ENCODE results near the gene PLCG2. TPM values are rescaled to one million over a fixed set of nuclear protein-coding genes. Genes with fewer than 3 reads are reported as not detected.

The PLCG2 gene
- total and polyA plus RNA-seq, 2 experiments from 2014 or later: 2.5 to 5.0 TPM

- H3K9me2 ChIP-seq (replicated peaks; ENCODE audit: insufficient read depth): no peaks in the 10 kb centered on the region
- no peaks in the 10 kb centered on the region for H3K9me3 ChIP-seq (ENCODE audit: low read depth)
- H3K27me3 ChIP-seq: no peaks in the 10 kb centered on the region
- H3K36me3 ChIP-seq (replicated peaks; ENCODE audit: insufficient read depth, low read depth): no peaks in the 10 kb centered on the region
- TF ChIP-seq, protein P1, sequence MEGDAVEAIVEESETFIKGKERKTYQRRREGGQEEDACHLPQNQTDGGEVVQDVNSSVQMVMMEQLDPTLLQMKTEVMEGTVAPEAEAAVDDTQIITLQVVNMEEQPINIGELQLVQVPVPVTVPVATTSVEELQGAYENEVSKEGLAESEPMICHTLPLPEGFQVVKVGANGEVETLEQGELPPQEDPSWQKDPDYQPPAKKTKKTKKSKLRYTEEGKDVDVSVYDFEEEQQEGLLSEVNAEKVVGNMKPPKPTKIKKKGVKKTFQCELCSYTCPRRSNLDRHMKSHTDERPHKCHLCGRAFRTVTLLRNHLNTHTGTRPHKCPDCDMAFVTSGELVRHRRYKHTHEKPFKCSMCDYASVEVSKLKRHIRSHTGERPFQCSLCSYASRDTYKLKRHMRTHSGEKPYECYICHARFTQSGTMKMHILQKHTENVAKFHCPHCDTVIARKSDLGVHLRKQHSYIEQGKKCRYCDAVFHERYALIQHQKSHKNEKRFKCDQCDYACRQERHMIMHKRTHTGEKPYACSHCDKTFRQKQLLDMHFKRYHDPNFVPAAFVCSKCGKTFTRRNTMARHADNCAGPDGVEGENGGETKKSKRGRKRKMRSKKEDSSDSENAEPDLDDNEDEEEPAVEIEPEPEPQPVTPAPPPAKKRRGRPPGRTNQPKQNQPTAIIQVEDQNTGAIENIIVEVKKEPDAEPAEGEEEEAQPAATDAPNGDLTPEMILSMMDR (IDR thresholded peaks at IDR 0.05; ENCODE audit: poor library complexity): peak; percentile 43
- no peak for TF ChIP-seq EZH2 (IDR thresholded peaks at IDR 0.05; ENCODE audit: borderline replicate concordance)
- TF ChIP-seq EZH2phosphoT487 (IDR thresholded peaks at IDR 0.05; ENCODE audit: low read depth, severe bottlenecking, unreplicated experiment): no peak
- DNase-seq (ENCODE audit: low spot score): peak; percentile 49
- H3K4me3 ChIP-seq: no peak overlapping the region
- H2AFZ ChIP-seq: no peak overlapping the region
- H3K4me1 ChIP-seq (ENCODE audit: insufficient read depth): peaks cover 5% of the 10 kb centered on the region
- no peaks in the 10 kb centered on the region for H4K20me1 ChIP-seq (ENCODE audit: insufficient read depth, poor library complexity, severe bottlenecking)
- H3K4me2 ChIP-seq: no peak overlapping the region
- WGBS (ENCODE audit: low lambda C conversion rate, missing lambda C conversion rate): 42% methylated on average over 9 of the region's 9 CpGs
- H3K79me2 ChIP-seq: no peaks in the 10 kb centered on the region
- no peak overlapping the region for H3K27ac ChIP-seq
Observed at GRCh38 chr16:81885976-81886586, 107.0 kb downstream of the PLCG2 start.

DNA sequence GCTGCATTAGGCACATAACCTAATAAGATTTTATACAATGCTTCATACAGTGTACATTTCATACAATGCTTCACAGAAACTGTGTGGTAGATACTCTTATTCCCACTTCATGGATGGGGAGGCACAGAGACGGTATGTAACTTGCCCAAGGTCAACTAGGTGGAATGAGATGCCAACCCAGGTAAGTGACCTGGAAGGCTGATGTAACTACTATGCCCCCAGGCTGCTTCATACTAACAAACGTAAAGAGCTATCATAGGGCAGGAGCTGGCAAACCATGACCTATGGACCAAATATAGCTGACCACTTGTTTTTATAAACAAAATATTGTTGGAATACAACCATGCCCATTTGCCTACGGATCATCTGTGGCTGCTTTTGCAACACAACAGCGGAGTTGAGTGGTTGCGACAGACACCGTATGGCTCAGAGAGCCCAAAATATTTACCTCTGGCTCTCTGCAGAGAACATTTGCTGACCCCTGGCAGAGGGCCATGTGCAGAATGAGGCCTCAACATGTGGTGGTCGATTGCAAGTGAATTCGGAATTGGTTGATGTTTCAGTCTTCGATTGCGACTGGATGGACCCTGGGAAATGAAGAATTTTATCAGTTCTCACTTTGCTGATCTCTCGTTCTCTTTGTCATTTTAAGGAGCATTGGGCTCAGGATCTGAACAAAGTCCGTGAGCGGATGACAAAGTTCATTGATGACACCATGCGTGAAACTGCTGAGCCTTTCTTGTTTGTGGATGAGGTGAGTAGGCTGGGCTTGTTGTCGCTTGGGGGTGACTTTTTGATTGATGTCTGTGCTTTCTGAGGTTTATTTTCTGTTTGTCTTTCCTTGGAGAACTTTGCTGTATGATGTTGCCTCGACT, 109.7 kb downstream of the PLCG2 start:
- Histone ChIP-seq H4K20me1 (ENCODE audit: insufficient read depth, poor library complexity, severe bottlenecking) (no peaks in the 10 kb centered on the region), H3K4me2 (peak overlapping the region; percentile 17), H3K9me3 (ENCODE audit: low read depth) (no peaks in the 10 kb centered on the region), H3K36me3 (replicated peaks; ENCODE audit: insufficient read depth, low read depth) (no peaks in the 10 kb centered on the region), H2AFZ (no peak overlapping the region), H3K9me2 (replicated peaks; ENCODE audit: insufficient read depth) (no peaks in the 10 kb centered on the region), H3K4me1 (ENCODE audit: insufficient read depth) (peaks cover 5% of the 10 kb centered on the region), H3K4me3 (no peak overlapping the region), H3K79me2 (no peaks in the 10 kb centered on the region), H3K27ac (peak overlapping the region; percentile 31), H3K27me3 (no peaks in the 10 kb centered on the region)
- 77% methylated on average over 16 of the region's 16 CpGs for WGBS (ENCODE audit: low lambda C conversion rate, missing lambda C conversion rate)
- peak; percentile 40 for DNase-seq (ENCODE audit: low spot score)
- TF ChIP-seq EZH2phosphoT487 (IDR thresholded peaks at IDR 0.05; ENCODE audit: low read depth, severe bottlenecking, unreplicated experiment) (no peak), EZH2 (IDR thresholded peaks at IDR 0.05; ENCODE audit: borderline replicate concordance) (no peak)
- TF ChIP-seq, protein P1 (IDR thresholded peaks at IDR 0.05; ENCODE audit: poor library complexity): no peak

- TF ChIP-seq, protein P1 (IDR thresholded peaks at IDR 0.05; ENCODE audit: poor library complexity): no peak
- TF ChIP-seq EZH2 (IDR thresholded peaks at IDR 0.05; ENCODE audit: borderline replicate concordance) (no peak), EZH2phosphoT487 (IDR thresholded peaks at IDR 0.05; ENCODE audit: low read depth, severe bottlenecking, unreplicated experiment) (no peak)
- no peak overlapping the region for H3K4me3 ChIP-seq
- H3K27ac ChIP-seq: no peak overlapping the region
- H3K4me2 ChIP-seq: no peak overlapping the region
- H3K27me3 ChIP-seq: no peaks in the 10 kb centered on the region
- DNase-seq (ENCODE audit: low spot score): no peak
- no peaks in the 10 kb centered on the region for H3K9me2 ChIP-seq (replicated peaks; ENCODE audit: insufficient read depth)
- H3K9me3 ChIP-seq (ENCODE audit: low read depth): no peaks in the 10 kb centered on the region
- H3K4me1 ChIP-seq (ENCODE audit: insufficient read depth): peaks cover 5% of the 10 kb centered on the region
- H3K36me3 ChIP-seq (replicated peaks; ENCODE audit: insufficient read depth, low read depth): no peaks in the 10 kb centered on the region
- no peaks in the 10 kb centered on the region for H4K20me1 ChIP-seq (ENCODE audit: insufficient read depth, poor library complexity, severe bottlenecking)
- H2AFZ ChIP-seq: no peak overlapping the region
- 86% methylated on average over 6 of the region's 6 CpGs for WGBS (ENCODE audit: low lambda C conversion rate, missing lambda C conversion rate)
- H3K79me2 ChIP-seq: no peaks in the 10 kb centered on the region
Observed at GRCh38 chr16:81891736-81892364, 112.8 kb downstream of the PLCG2 start.
